DMS114 treated with DMSO at 0.1 percent for 48 hours (cell line): Measurements from ENCODE around the gene ALOX15.
"Not testable (repeated sequence)": the region's sequence is repeated elsewhere in the genome, so short reads cannot be mapped to it uniquely, and the experiment has no call there.

Experiments
- DNase-seq: peaks from one replicate; lab custom pipeline; 2025; ENCODE audit not compliant: unreplicated experiment; lab: John Stamatoyannopoulos, UW

Gene ALOX15

GRCh38 chr17:4641297-4642195, at the start of gene ALOX15:
ALOX15 (minus strand) TSS chr17:4641678; CDS start chr17:4641651, 27 bp downstream.
- no peak for DNase-seq

- no peak for DNase-seq
These were observed 49.3 kb upstream of the ALOX15 start for GRCh38 chr17:4690745-4691144.

- DNase-seq: not testable (repeated sequence)
These were observed 48.4 kb upstream of the ALOX15 start for GRCh38 chr17:4689872-4690271.

- DNase-seq: not testable (repeated sequence)
These were observed 42.3 kb upstream of the ALOX15 start for GRCh38 chr17:4683739-4684138.

- DNase-seq: no peak
These were observed 38.2 kb upstream of the ALOX15 start for GRCh38 chr17:4679658-4680057.

GRCh38 chr17:4678448-4679026, 37.1 kb upstream of the ALOX15 start:
- DNase-seq: no peak

- no peak for DNase-seq
These were observed 35.3 kb upstream of the ALOX15 start for GRCh38 chr17:4676791-4677190.

- no peak for DNase-seq
These were observed 34.3 kb upstream of the ALOX15 start for GRCh38 chr17:4675791-4676190.

- no peak for DNase-seq
These were observed 33.2 kb upstream of the ALOX15 start for GRCh38 chr17:4674685-4674998.

GRCh38 chr17:4673986-4674684, 32.7 kb upstream of the ALOX15 start:
- no peak for DNase-seq

GRCh38 chr17:4673169-4673568, 31.7 kb upstream of the ALOX15 start:
- DNase-seq: no peak

GRCh38 chr17:4672751-4673150, 31.3 kb upstream of the ALOX15 start:
- no peak for DNase-seq

GRCh38 chr17:4672055-4672630, 30.7 kb upstream of the ALOX15 start:
- no peak for DNase-seq

GRCh38 chr17:4667166-4667565, 25.7 kb upstream of the ALOX15 start:
- DNase-seq: no peak

GRCh38 chr17:4666296-4666695, 24.8 kb upstream of the ALOX15 start:
- no peak for DNase-seq

GRCh38 chr17:4665027-4665426, 23.5 kb upstream of the ALOX15 start:
- DNase-seq: no peak

GRCh38 chr17:4664230-4664629, 22.8 kb upstream of the ALOX15 start:
- DNase-seq: no peak

GRCh38 chr17:4663711-4664110, 22.2 kb upstream of the ALOX15 start:
- DNase-seq: no peak

GRCh38 chr17:4658478-4659305, 17.2 kb upstream of the ALOX15 start:
- no peak for DNase-seq

GRCh38 chr17:4657678-4658077, 16.2 kb upstream of the ALOX15 start:
- DNase-seq: no peak

GRCh38 chr17:4655933-4656332, 14.5 kb upstream of the ALOX15 start:
- DNase-seq: not testable (repeated sequence)
